ENCODE results near the gene DCAF12L2. TPM values are rescaled to one million over a fixed set of nuclear protein-coding genes. Genes with fewer than 3 reads are reported as not detected.

The DCAF12L2 gene
- total and polyA plus RNA-seq, 2 of the 4 experiments (the other 2 are of a cell fraction) = not detected

- no peaks in the 10 kb centered on the region for H3K27me3 ChIP-seq (ENCODE audit: control insufficient read depth, insufficient read depth, low read length)
- no peak overlapping the region for H3K18ac ChIP-seq (ENCODE audit: low read depth, low read length)
- H4K91ac ChIP-seq (ENCODE audit: insufficient read depth, low read depth, low read length) = no peak overlapping the region
- H4K5ac ChIP-seq (ENCODE audit: low read depth, low read length) = no peak overlapping the region
- no CpG with 5 or more reads among the region's 2 CpGs for WGBS, 2 experiments (ENCODE audit: extremely low coverage in 2 of 2, insufficient read length in 1 of 2)
- H3K9me1 ChIP-seq (ENCODE audit: insufficient read depth, low read length) = no peaks in the 10 kb centered on the region
- H2BK20ac ChIP-seq (ENCODE audit: low read depth, low read length) = no peak overlapping the region
- DNase-seq = no peak
- intact Hi-C loops (cut with micrococcal nuclease) = no loop called here
- H3K56ac ChIP-seq (ENCODE audit: extremely low read depth, insufficient read depth, low read length) = no peak overlapping the region
- in situ Hi-C loops (cut with MboI; ENCODE audit: low sequenced_read_pairs) = no loop called here
- no peak overlapping the region for H3K14ac ChIP-seq (replicated peaks; ENCODE audit: low read depth, low read length)
- H3K36me3 ChIP-seq (ENCODE audit: control insufficient read depth, insufficient read depth, low read length) = no peaks in the 10 kb centered on the region
- dilution Hi-C loops (cut with HindIII; ENCODE audit: low sequenced_read_pairs, unreplicated experiment) = no loop called here
- no peaks in the 10 kb centered on the region for H3K4me1 ChIP-seq (ENCODE audit: control insufficient read depth, insufficient read depth, low read length)
- H2AK9ac ChIP-seq (replicated peaks; ENCODE audit: low read depth, low read length, poor library complexity) = no peak overlapping the region
- no peak overlapping the region for H3K4me2 ChIP-seq (ENCODE audit: low read depth, low read length)
- H4K20me1 ChIP-seq (ENCODE audit: insufficient read depth, low read length) = no peaks in the 10 kb centered on the region
- H2BK5ac ChIP-seq (ENCODE audit: low read depth, low read length, poor library complexity, severe bottlenecking) = no peak overlapping the region
- ChIA-PET CTCF (no interaction called here), POLR2A (ENCODE audit: unreplicated experiment) (no interaction called here)
- no peak for ATAC-seq (ENCODE audit: low read depth)
- no TSS peak for BruUV-seq (replicated peaks)
- 0 out of 2 replicates have a peak, but pooled peaks cover 2% of the 10 kb centered on the region for H3K9me3 ChIP-seq (ENCODE audit: control insufficient read depth, insufficient read depth, low read length)
- H3K23ac ChIP-seq (ENCODE audit: low read depth, low read length) = no peak overlapping the region
- no peak overlapping the region for H2BK15ac ChIP-seq (ENCODE audit: low read depth, low read length)
- no peaks in the 10 kb centered on the region for H3K79me1 ChIP-seq (ENCODE audit: low read depth in 1 of 2, low read length in 2 of 2)
- H3K27ac ChIP-seq (ENCODE audit: insufficient read depth, low read length) = no peak overlapping the region
- no peak overlapping the region for H2AFZ ChIP-seq (replicated peaks; ENCODE audit: low read length, poor library complexity)
- H2AK5ac ChIP-seq (ENCODE audit: low read depth, low read length) = no peak overlapping the region
- H2BK120ac ChIP-seq (ENCODE audit: low read depth, low read length) = no peak overlapping the region
- H3K9ac ChIP-seq (ENCODE audit: low read depth, low read length) = no peak overlapping the region
- H3K4me3 ChIP-seq (ENCODE audit: insufficient read depth, low read depth, low read length) = no peak overlapping the region
- no peak overlapping the region for H4K8ac ChIP-seq (ENCODE audit: low read depth in 2 of 2, low read length in 2 of 2)
- TF ChIP-seq, protein P1, sequence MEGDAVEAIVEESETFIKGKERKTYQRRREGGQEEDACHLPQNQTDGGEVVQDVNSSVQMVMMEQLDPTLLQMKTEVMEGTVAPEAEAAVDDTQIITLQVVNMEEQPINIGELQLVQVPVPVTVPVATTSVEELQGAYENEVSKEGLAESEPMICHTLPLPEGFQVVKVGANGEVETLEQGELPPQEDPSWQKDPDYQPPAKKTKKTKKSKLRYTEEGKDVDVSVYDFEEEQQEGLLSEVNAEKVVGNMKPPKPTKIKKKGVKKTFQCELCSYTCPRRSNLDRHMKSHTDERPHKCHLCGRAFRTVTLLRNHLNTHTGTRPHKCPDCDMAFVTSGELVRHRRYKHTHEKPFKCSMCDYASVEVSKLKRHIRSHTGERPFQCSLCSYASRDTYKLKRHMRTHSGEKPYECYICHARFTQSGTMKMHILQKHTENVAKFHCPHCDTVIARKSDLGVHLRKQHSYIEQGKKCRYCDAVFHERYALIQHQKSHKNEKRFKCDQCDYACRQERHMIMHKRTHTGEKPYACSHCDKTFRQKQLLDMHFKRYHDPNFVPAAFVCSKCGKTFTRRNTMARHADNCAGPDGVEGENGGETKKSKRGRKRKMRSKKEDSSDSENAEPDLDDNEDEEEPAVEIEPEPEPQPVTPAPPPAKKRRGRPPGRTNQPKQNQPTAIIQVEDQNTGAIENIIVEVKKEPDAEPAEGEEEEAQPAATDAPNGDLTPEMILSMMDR (conservative IDR thresholded peaks at IDR 0.05; ENCODE audit: low read depth, low read length) = no peak
- peak; percentile 29; the same call in 1 of the 2 replicates for TF ChIP-seq NFE2L2 (IDR thresholded peaks at IDR 0.05; ENCODE audit: low read depth, low read length)
- TF ChIP-seq, protein P2, sequence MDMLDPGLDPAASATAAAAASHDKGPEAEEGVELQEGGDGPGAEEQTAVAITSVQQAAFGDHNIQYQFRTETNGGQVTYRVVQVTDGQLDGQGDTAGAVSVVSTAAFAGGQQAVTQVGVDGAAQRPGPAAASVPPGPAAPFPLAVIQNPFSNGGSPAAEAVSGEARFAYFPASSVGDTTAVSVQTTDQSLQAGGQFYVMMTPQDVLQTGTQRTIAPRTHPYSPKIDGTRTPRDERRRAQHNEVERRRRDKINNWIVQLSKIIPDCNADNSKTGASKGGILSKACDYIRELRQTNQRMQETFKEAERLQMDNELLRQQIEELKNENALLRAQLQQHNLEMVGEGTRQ (IDR thresholded peaks at IDR 0.05; ENCODE audit: low read depth, low read length) = no peak
- peak; percentile 79 for TF ChIP-seq MAFK (IDR thresholded peaks at IDR 0.05; ENCODE audit: low read depth, low read length)
- no peak overlapping the region for H3K4ac ChIP-seq (ENCODE audit: low read depth, low read length)
These were observed 4.6 kb upstream of the DCAF12L2 start for GRCh38 chrX:126170720-126171119.
